ENCODE data around the gene SELENOF.

DNA sequence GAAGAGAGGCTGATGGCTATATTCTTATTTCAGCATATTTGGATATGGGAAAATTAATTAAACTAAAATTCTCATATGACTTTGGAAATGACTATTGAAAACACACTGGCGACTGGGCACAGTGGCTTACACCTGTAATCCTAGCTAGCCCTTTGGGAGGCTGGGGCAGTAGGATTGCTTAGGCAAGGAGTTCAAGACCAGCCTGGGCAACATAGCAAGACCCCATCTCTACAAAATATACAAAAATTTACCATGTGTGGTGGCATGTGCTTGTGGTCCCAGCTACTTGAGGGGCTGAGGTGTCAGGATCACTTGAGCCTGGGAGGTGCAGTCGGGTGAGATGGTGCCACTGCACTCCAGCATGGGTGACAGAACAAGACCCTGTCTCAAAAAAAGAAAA lies 26.7 kb upstream of the SELENOF start:
- no peak for TF ChIP-seq EZH2 (IDR thresholded peaks at IDR 0.05; ENCODE audit: low read length, missing control alignments)
- TF ChIP-seq CTCF (conservative IDR thresholded peaks at IDR 0.05 in 1 of 2, IDR thresholded peaks at IDR 0.05 in 1 of 2; ENCODE audit: low read depth in 1 of 2, low read length in 2 of 2): no peak

All from fibroblast of lung (primary cell).